SK-N-SH treated with all-trans-retinoic acid at 6 μM for 48 hours (cell line): ENCODE measurements around the gene LRRC7.

Source experiments
- ARNTL ChIP-seq: fragments of 450-650 bp; formaldehyde crosslinking; IDR thresholded peaks from 2 replicates; pipeline ENCODE4 v1.5.0; 2020; ENCODE audit warnings: low read depth, mild to moderate bottlenecking, moderate library complexity, borderline replicate concordance
- OSR1 ChIP-seq: fragments of 250-450 bp; sonication (Bioruptor Pico); IDR thresholded peaks from 2 replicates; pipeline ENCODE4 v1.8.0; 2022; ENCODE audit warnings: moderate library complexity, mild to moderate bottlenecking, inconsistent platforms
- PATZ1 ChIP-seq: fragments of 250-450 bp; sonication (Bioruptor Pico); IDR thresholded peaks from 2 replicates; pipeline ENCODE4 v1.8.0; 2020; ENCODE audit warnings: mild to moderate bottlenecking, moderate library complexity, borderline replicate concordance
- PPARA ChIP-seq: fragments of 250-450 bp; sonication (Bioruptor Pico); IDR thresholded peaks from 2 replicates; pipeline ENCODE4 v1.5.0; 2020; ENCODE audit warnings: mild to moderate bottlenecking, borderline replicate concordance
- RARB ChIP-seq: fragments of 250-450 bp; sonication (Bioruptor Pico); IDR thresholded peaks from 2 replicates; pipeline ENCODE4 v1.8.0; 2021; ENCODE audit warnings: mild to moderate bottlenecking, moderate library complexity
- TOX ChIP-seq: fragments of 250-450 bp; sonication (Bioruptor Pico); IDR thresholded peaks from 2 replicates; pipeline ENCODE4 v1.8.0; 2021; ENCODE audit warnings: mild to moderate bottlenecking, moderate library complexity, borderline replicate concordance
- ZFP3 ChIP-seq: fragments of 250-450 bp; sonication (Bioruptor Pico); IDR thresholded peaks from 2 replicates; pipeline ENCODE4 v1.5.0; 2020; ENCODE audit warnings: mild to moderate bottlenecking, moderate library complexity

- no peak for TF ChIP-seq ARNTL (CRISPR knock-in tag)
- no peak for TF ChIP-seq OSR1 (CRISPR knock-in tag)
- no peak for TF ChIP-seq PATZ1 (CRISPR knock-in tag)
- no peak for TF ChIP-seq PPARA (CRISPR knock-in tag)
- no peak for TF ChIP-seq RARB (CRISPR knock-in tag)
- TF ChIP-seq ZFP3 (CRISPR knock-in tag), result no peak
- TF ChIP-seq TOX (CRISPR knock-in tag), result no peak
These were observed 139.4 kb downstream of the LRRC7 start for GRCh38 chr1:69707103-69707502.
